Thymus (tissue), 2 donors: ENCODE data around the gene UBE2L6. TPM values are rescaled to one million over a fixed set of nuclear protein-coding genes. Genes with fewer than 3 reads are reported as not detected.

Experiments
- polyA plus RNA-seq: library from polyadenylated mRNA; stranded (reverse); fragments of 200-250 nt; gene quantifications from one replicate; pipeline ENCODE4 v1.2.3, GENCODE V29; 2013
- total RNA-seq: library from RNA; stranded (reverse); fragments of 120-200 nt; gene quantifications from one replicate; pipeline ENCODE4 v1.2.4, GENCODE V29; 2013
- donor health status: healthy.

UBE2L6 gene
- total and polyA plus RNA-seq, 2 donors: 98.7 to 119 TPM

Other genes starting within 250 kb of the UBE2L6 start
- gene TNKS1BP1, start 242.7 kb downstream of the UBE2L6 start, total RNA-seq: 22.8 TPM
- 237 TPM for gene TNKS1BP1, start 242.7 kb downstream of the UBE2L6 start, polyA plus RNA-seq
- 110 TPM for gene SSRP1, start 231.8 kb downstream of the UBE2L6 start, total RNA-seq
- 48.8 TPM for gene SSRP1, start 231.8 kb downstream of the UBE2L6 start, polyA plus RNA-seq
- gene P2RX3, start 229.3 kb downstream of the UBE2L6 start, total RNA-seq: 0.76 TPM
- gene P2RX3, start 229.3 kb downstream of the UBE2L6 start, polyA plus RNA-seq: 0.02 TPM
- 83.9 TPM for gene PRG3, start 186.5 kb downstream of the UBE2L6 start, total RNA-seq
- 2.5 TPM for gene PRG3, start 186.5 kb downstream of the UBE2L6 start, polyA plus RNA-seq
- gene PRG2, start 177.0 kb downstream of the UBE2L6 start, total RNA-seq: 212 TPM
- 14.6 TPM for gene PRG2, start 177.0 kb downstream of the UBE2L6 start, polyA plus RNA-seq
- 17.8 TPM for gene SLC43A3, start 140.6 kb downstream of the UBE2L6 start, total RNA-seq
- 28.7 TPM for gene SLC43A3, start 140.6 kb downstream of the UBE2L6 start, polyA plus RNA-seq
- gene RTN4RL2, start 107.1 kb downstream of the UBE2L6 start, total RNA-seq: 0.42 TPM
- gene RTN4RL2, start 107.1 kb downstream of the UBE2L6 start, polyA plus RNA-seq: 1.4 TPM
- gene SLC43A1, start 52.0 kb downstream of the UBE2L6 start, total RNA-seq: 2.3 TPM
- 5.1 TPM for gene SLC43A1, start 52.0 kb downstream of the UBE2L6 start, polyA plus RNA-seq
- 46.3 TPM for gene TIMM10, start 36.9 kb downstream of the UBE2L6 start, total RNA-seq
- 49.3 TPM for gene TIMM10, start 36.9 kb downstream of the UBE2L6 start, polyA plus RNA-seq
- 0.05 TPM for gene SMTNL1, start 30.1 kb downstream of the UBE2L6 start, total RNA-seq
- gene SMTNL1, start 30.1 kb downstream of the UBE2L6 start, polyA plus RNA-seq: 0.05 TPM
- gene SERPING1, start 30.0 kb upstream of the UBE2L6 start, total RNA-seq: 9.8 TPM
- gene SERPING1, start 30.0 kb upstream of the UBE2L6 start, polyA plus RNA-seq: 164 TPM
- 0.94 TPM for gene YPEL4, start 82.2 kb upstream of the UBE2L6 start, total RNA-seq
- gene YPEL4, start 82.2 kb upstream of the UBE2L6 start, polyA plus RNA-seq: 5.9 TPM
- gene CLP1, start 90.1 kb upstream of the UBE2L6 start, total RNA-seq: 22.0 TPM
- 13.6 TPM for gene CLP1, start 90.1 kb upstream of the UBE2L6 start, polyA plus RNA-seq
- 17.4 TPM for gene ZDHHC5, start 100.4 kb upstream of the UBE2L6 start, total RNA-seq
- 21.0 TPM for gene ZDHHC5, start 100.4 kb upstream of the UBE2L6 start, polyA plus RNA-seq
- gene MED19, start 144.5 kb upstream of the UBE2L6 start, total RNA-seq: 19.4 TPM
- gene MED19, start 144.5 kb upstream of the UBE2L6 start, polyA plus RNA-seq: 13.3 TPM
- gene TMX2, start 144.9 kb upstream of the UBE2L6 start, total RNA-seq: 60.2 TPM
- gene TMX2, start 144.9 kb upstream of the UBE2L6 start, polyA plus RNA-seq: 61.4 TPM
- gene SELENOH, start 173.8 kb upstream of the UBE2L6 start, total RNA-seq: 206 TPM
- gene SELENOH, start 173.8 kb upstream of the UBE2L6 start, polyA plus RNA-seq: 198 TPM
- under 0.01 TPM for gene BTBD18, start 184.1 kb upstream of the UBE2L6 start, total RNA-seq
- gene BTBD18, start 184.1 kb upstream of the UBE2L6 start, polyA plus RNA-seq: 0.02 TPM
- gene CTNND1, start 194.1 kb upstream of the UBE2L6 start, total RNA-seq: 38.6 TPM
- gene CTNND1, start 194.1 kb upstream of the UBE2L6 start, polyA plus RNA-seq: 34.9 TPM